Neural progenitor cell (in vitro differentiated cells): Measurements from ENCODE around the gene RBM19. TPM values are rescaled to one million over a fixed set of nuclear protein-coding genes. Genes with fewer than 3 reads are reported as not detected.

ENCODE experiments used
- DNase-seq: peaks from one replicate; pipeline ENCODE4 v3.0.0-alpha.2; 2016; ENCODE audit warnings: low spot score
- H2AFZ ChIP-seq: fragments of 200-600 bp; sonication (generic); replicated peaks from 2 replicates; pipeline ENCODE4 v1.6.1; 2016; ENCODE audit warnings: antibody characterized with exemption
- H3F3A ChIP-seq: fragments of 200-600 bp; sonication (generic); 2 replicates; pipeline ENCODE4 v1.6.1; 2016; ENCODE audit warnings: antibody characterized with exemption, low read depth
- H3K27ac ChIP-seq: fragments of 200-600 bp; sonication (generic); 2 replicates; pipeline ENCODE4 v1.5.1; 2016; ENCODE audit warnings: mild to moderate bottlenecking
- H3K27me3 ChIP-seq: fragments of 200-600 bp; sonication (generic); 2 replicates; pipeline ENCODE4 v1.6.1; 2016; ENCODE audit warnings: mild to moderate bottlenecking, moderate library complexity
- H3K36me3 ChIP-seq: fragments of 200-600 bp; sonication (generic); 2 replicates; pipeline ENCODE4 v1.5.1; 2016
- H3K4me1 ChIP-seq: fragments of 200-600 bp; sonication (generic); 2 replicates; pipeline ENCODE4 v1.6.1; 2016; ENCODE audit warnings: mixed run types
- H3K4me2 ChIP-seq: fragments of 200-600 bp; sonication (generic); 2 replicates; pipeline ENCODE4 v1.6.1; 2016
- H3K4me3 ChIP-seq: fragments of 200-600 bp; sonication (generic); 2 replicates; pipeline ENCODE4 v1.5.1; 2016
- H3K79me2 ChIP-seq: fragments of 200-600 bp; sonication (generic); 2 replicates; pipeline ENCODE4 v1.6.1; 2016; ENCODE audit warnings: low read depth
- H3K9ac ChIP-seq: fragments of 200-600 bp; sonication (generic); 2 replicates; pipeline ENCODE4 v1.6.1; 2016
- H3K9me3 ChIP-seq: fragments of 200-600 bp; sonication (generic); 2 replicates; pipeline ENCODE4 v1.5.1; 2016; ENCODE audit warnings: low read depth
- H4K20me1 ChIP-seq: fragments of 200-600 bp; sonication (generic); 2 replicates; pipeline ENCODE4 v1.6.1; 2016; ENCODE audit warnings: low read depth
- H3K27ac Mint-ChIP-seq: 3 replicates; pipeline ENCODE4 v1.8.0; 2021; ENCODE audit warnings: mixed read lengths
- H3K27me3 Mint-ChIP-seq: 2 replicates; pipeline ENCODE4 v1.8.0; 2022; ENCODE audit warnings: low read depth, mild to moderate bottlenecking, inconsistent platforms, moderate library complexity, mixed read lengths; ENCODE audit not compliant: insufficient read depth
- H3K36me3 Mint-ChIP-seq: 3 replicates; pipeline ENCODE4 v1.8.0; 2021; ENCODE audit warnings: mixed read lengths
- H3K4me1 Mint-ChIP-seq: 3 replicates; pipeline ENCODE4 v1.8.0; 2021; ENCODE audit warnings: mixed read lengths
- H3K4me3 Mint-ChIP-seq: 3 replicates; pipeline ENCODE4 v1.8.0; 2021; ENCODE audit warnings: mild to moderate bottlenecking, moderate library complexity, mixed read lengths
- H3K9me3 Mint-ChIP-seq: 3 replicates; pipeline ENCODE4 v1.8.0; 2020; ENCODE audit warnings: mixed read lengths
- EZH2 ChIP-seq: fragments of 200-600 bp; sonication (generic); IDR thresholded peaks from 2 replicates; pipeline ENCODE4 v1.6.1; 2017; ENCODE audit warnings: antibody characterized with exemption, mild to moderate bottlenecking, moderate library complexity
- EZH2phosphoT487 ChIP-seq: fragments of 200-600 bp; sonication (generic); IDR thresholded peaks from 2 replicates; pipeline ENCODE4 v1.6.1; 2017; ENCODE audit warnings: antibody characterized with exemption
- total RNA-seq: library from RNA; depleted of rRNA; stranded (reverse); fragments of >200 nt; gene quantifications from 2 replicates; pipeline ENCODE4 v1.2.3, GENCODE V29; 2015; ENCODE audit warnings: low replicate concordance
- TF ChIP-seq, protein P1 (sequence below): fragments of 200-600 bp; sonication (generic); IDR thresholded peaks from 2 replicates; pipeline ENCODE4 v1.5.1; 2017; ENCODE audit warnings: antibody characterized with exemption, mild to moderate bottlenecking

RBM19 gene
- total RNA-seq, 1 donor from 2014 or later, result 23.5 TPM

DNA sequence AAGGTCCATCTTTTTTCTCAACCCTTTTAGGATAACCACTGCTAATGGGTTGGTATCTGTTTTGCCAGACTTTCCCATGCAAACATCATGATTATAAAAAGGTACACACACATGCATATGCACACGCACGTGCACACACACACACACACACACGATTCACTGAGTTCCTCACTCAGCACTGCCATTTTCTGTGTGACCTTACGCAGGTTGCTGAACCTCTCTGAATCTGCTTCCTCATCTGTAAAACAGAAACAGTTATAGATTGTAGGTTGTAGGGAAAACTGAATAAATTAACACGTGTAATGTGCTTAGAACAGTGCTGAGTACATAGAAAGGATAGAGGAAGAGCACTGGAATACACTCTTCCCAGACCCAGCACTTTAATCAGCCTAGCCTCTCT lies 182.3 kb downstream of the RBM19 start:
- H3K9me3 ChIP-seq, result no peaks in the 10 kb centered on the region
- no peak for DNase-seq

DNA sequence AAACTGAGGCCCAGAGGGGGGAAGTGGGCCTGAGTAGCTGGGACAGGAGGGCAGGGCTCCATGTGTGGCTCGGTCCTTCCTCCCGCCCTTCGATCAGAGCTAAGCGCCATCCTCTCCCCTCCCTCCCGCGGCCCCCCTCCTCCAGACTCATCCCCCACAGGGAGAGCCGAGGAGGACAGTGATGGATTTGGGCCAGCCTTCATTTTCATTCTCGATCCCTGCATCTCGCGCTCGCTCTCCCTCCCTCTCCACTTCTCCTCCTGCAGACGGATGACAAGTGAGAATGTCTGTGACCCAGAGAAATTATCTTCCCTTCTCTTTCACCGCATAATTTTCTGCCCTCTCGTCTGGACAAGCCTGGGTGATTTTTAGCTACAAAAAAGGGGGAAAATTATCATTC lies 183.3 kb downstream of the RBM19 start:
- Mint-ChIP-seq H3K4me3 (no peak overlapping the region), H3K36me3 (no peaks in the 10 kb centered on the region), H3K9me3 (no peaks in the 10 kb centered on the region), H3K4me1 (peaks cover 55% of the 10 kb centered on the region), H3K27ac (peak overlapping the region; percentile 55), H3K27me3 (peaks cover 19% of the 10 kb centered on the region)
- peaks cover 25% of the 10 kb centered on the region for H3F3A ChIP-seq
- no peaks in the 10 kb centered on the region for H3K36me3 ChIP-seq
- peaks cover 20% of the 10 kb centered on the region for H3K4me1 ChIP-seq
- peak; percentile 31 for DNase-seq
- H3K4me3 ChIP-seq, result no peak overlapping the region
- no peak overlapping the region for H2AFZ ChIP-seq
- no peak overlapping the region for H3K9ac ChIP-seq
- H3K79me2 ChIP-seq, result no peaks in the 10 kb centered on the region
- TF ChIP-seq EZH2phosphoT487, result no peak
- TF ChIP-seq, protein P1, sequence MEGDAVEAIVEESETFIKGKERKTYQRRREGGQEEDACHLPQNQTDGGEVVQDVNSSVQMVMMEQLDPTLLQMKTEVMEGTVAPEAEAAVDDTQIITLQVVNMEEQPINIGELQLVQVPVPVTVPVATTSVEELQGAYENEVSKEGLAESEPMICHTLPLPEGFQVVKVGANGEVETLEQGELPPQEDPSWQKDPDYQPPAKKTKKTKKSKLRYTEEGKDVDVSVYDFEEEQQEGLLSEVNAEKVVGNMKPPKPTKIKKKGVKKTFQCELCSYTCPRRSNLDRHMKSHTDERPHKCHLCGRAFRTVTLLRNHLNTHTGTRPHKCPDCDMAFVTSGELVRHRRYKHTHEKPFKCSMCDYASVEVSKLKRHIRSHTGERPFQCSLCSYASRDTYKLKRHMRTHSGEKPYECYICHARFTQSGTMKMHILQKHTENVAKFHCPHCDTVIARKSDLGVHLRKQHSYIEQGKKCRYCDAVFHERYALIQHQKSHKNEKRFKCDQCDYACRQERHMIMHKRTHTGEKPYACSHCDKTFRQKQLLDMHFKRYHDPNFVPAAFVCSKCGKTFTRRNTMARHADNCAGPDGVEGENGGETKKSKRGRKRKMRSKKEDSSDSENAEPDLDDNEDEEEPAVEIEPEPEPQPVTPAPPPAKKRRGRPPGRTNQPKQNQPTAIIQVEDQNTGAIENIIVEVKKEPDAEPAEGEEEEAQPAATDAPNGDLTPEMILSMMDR, result no peak
- no peak for TF ChIP-seq EZH2
- H3K4me2 ChIP-seq, result no peak overlapping the region
- H3K27ac ChIP-seq, result no peak overlapping the region
- H4K20me1 ChIP-seq, result peaks cover 12% of the 10 kb centered on the region
- no peaks in the 10 kb centered on the region for H3K27me3 ChIP-seq
- no peaks in the 10 kb centered on the region for H3K9me3 ChIP-seq

More for the DNA sequence above, 182.3 kb downstream of the RBM19 start:
- TF ChIP-seq EZH2phosphoT487 (no peak), EZH2 (no peak)
- TF ChIP-seq, protein P1, result no peak
- Histone ChIP-seq H3K4me1 (peaks cover 14% of the 10 kb centered on the region), H4K20me1 (peaks cover 7% of the 10 kb centered on the region), H3K27ac (no peak overlapping the region), H3K9ac (no peak overlapping the region), H2AFZ (no peak overlapping the region), H3K36me3 (no peaks in the 10 kb centered on the region), H3K27me3 (no peaks in the 10 kb centered on the region), H3K4me3 (no peak overlapping the region), H3K4me2 (no peak overlapping the region), H3F3A (peaks cover 16% of the 10 kb centered on the region), H3K79me2 (no peaks in the 10 kb centered on the region)
- Mint-ChIP-seq H3K9me3 (no peaks in the 10 kb centered on the region), H3K4me3 (no peak overlapping the region), H3K27ac (no peak overlapping the region), H3K36me3 (no peaks in the 10 kb centered on the region), H3K4me1 (peaks cover 45% of the 10 kb centered on the region), H3K27me3 (peaks cover 19% of the 10 kb centered on the region)

DNA sequence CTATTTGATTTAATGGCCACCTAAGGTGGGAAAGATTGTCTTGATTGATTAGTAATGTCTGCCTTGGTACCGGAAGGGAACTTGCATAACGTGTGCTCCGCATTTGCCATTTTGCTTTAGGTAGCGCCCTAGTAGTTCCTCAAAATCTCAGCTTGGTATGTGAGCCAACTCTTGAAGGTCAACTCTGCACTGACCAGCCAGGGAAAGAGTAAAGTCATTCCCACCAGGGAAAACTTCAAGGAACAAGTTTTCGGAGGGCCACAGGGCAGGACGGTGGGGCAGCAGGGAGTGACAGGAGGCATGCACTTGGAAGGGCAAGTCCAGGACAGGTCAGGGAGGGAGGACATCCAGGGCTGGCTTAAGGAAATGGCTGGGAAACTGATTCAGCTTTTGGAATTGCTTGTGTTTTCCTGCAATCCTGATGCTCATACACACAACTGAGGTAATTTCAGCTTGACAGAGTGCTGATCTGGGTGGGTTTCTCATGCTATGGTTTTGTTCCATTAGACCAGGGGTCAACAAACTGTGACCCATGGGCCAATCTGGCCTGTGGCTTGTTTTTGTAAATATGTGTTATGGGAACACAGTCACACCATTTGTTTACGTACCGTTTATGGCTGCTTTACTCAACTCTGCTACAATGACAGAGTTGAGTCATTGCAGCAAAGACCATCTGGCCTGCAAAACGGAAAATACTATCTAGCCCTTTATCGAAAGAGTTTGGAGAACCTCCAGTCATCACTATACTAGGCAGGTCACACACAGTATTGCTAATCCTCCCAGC lies 184.5 kb downstream of the RBM19 start:
- H3K36me3 Mint-ChIP-seq, result no peaks in the 10 kb centered on the region
- TF ChIP-seq, protein P1, result no peak
- TF ChIP-seq EZH2phosphoT487, result no peak
- no peak for TF ChIP-seq EZH2
- no peak overlapping the region for H3K4me2 ChIP-seq

More for the DNA sequence above, 184.5 kb downstream of the RBM19 start:
- no peak overlapping the region for H3K4me3 ChIP-seq
- H3K4me1 ChIP-seq, result peaks cover 22% of the 10 kb centered on the region
- DNase-seq, result no peak
- no peaks in the 10 kb centered on the region for H3K27me3 ChIP-seq
- H3K27ac ChIP-seq, result no peak overlapping the region
- H4K20me1 ChIP-seq, result peaks cover 12% of the 10 kb centered on the region
- H3K36me3 ChIP-seq, result no peaks in the 10 kb centered on the region
- no peaks in the 10 kb centered on the region for H3K9me3 Mint-ChIP-seq
- H3F3A ChIP-seq, result peaks cover 31% of the 10 kb centered on the region
- H2AFZ ChIP-seq, result no peak overlapping the region
- no peaks in the 10 kb centered on the region for H3K79me2 ChIP-seq
- no peak overlapping the region for H3K4me3 Mint-ChIP-seq
- no peak overlapping the region for H3K9ac ChIP-seq
- H3K27ac Mint-ChIP-seq, result peak overlapping the region; percentile 72
- no peaks in the 10 kb centered on the region for H3K9me3 ChIP-seq
- H3K4me1 Mint-ChIP-seq, result peaks cover 63% of the 10 kb centered on the region
- H3K27me3 Mint-ChIP-seq, result peaks cover 15% of the 10 kb centered on the region
